Esophagus muscularis mucosa (tissue), 3 donors: ENCODE data around the gene TUT4.

Experiments
- POLR2A ChIP-seq: fragments of 450-650 bp; IDR thresholded peaks from one replicate; pipeline ENCODE4 v1.6.1; 2017; ENCODE audit warnings: antibody characterized with exemption, moderate library complexity, mild to moderate bottlenecking, low read depth
- POLR2AphosphoS5 ChIP-seq, 2 donors: sonication (generic); formaldehyde crosslinking; IDR thresholded peaks; one replicate each; pipeline ENCODE4 v1.6.1; 2017; ENCODE audit warnings: antibody characterized with exemption in 2 of 2
- TF ChIP-seq, protein P1 (sequence below), 3 experiments: fragments of 200-600 bp in 2 of 3; fragments of 450-650 bp in 1 of 3; sonication (generic) in 2 of 3; IDR thresholded peaks; one replicate each; pipeline ENCODE4 v1.5.1; 2017 to 2019; ENCODE audit warnings: antibody characterized with exemption in 3 of 3, mild to moderate bottlenecking in 2 of 3, moderate library complexity in 1 of 3

DNA sequence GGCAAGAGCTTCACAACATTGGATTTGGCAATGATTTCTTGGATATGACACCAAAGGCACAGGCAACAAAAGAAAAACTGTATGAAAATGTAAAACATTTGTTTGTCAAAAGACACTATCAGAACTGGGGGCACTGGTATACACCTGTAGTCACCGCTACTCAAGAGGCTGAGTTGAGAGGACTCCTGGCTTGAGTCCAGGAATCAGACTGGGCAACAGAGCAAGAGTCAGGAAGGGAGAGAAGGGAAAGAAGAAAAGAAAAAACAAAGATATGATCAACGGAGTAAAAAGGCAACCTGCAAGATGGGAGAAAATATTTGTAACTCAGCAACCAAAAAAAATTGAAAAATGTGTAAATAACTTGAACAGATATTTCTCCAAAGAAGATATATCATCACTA is 6.0 kb upstream of the TUT4 start:
- no peak for TF ChIP-seq POLR2A
- TF ChIP-seq, protein P1, sequence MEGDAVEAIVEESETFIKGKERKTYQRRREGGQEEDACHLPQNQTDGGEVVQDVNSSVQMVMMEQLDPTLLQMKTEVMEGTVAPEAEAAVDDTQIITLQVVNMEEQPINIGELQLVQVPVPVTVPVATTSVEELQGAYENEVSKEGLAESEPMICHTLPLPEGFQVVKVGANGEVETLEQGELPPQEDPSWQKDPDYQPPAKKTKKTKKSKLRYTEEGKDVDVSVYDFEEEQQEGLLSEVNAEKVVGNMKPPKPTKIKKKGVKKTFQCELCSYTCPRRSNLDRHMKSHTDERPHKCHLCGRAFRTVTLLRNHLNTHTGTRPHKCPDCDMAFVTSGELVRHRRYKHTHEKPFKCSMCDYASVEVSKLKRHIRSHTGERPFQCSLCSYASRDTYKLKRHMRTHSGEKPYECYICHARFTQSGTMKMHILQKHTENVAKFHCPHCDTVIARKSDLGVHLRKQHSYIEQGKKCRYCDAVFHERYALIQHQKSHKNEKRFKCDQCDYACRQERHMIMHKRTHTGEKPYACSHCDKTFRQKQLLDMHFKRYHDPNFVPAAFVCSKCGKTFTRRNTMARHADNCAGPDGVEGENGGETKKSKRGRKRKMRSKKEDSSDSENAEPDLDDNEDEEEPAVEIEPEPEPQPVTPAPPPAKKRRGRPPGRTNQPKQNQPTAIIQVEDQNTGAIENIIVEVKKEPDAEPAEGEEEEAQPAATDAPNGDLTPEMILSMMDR (IDR thresholded peaks at IDR 0.05): no peak
- TF ChIP-seq POLR2AphosphoS5 (IDR thresholded peaks at IDR 0.05): no peak
